GM19452 (cell line): ENCODE measurements around the gene ACSM5.
"Not testable (repeated sequence)": the region's sequence is repeated elsewhere in the genome, so short reads cannot be mapped to it uniquely, and the experiment has no call there.

Experiments used
- ATAC-seq: cut with Tn5 transposase; IDR thresholded peaks from one replicate; pipeline ENCODE4 v1.9.1; 2021; ENCODE audit not compliant: unreplicated experiment

The ACSM5 gene

DNA sequence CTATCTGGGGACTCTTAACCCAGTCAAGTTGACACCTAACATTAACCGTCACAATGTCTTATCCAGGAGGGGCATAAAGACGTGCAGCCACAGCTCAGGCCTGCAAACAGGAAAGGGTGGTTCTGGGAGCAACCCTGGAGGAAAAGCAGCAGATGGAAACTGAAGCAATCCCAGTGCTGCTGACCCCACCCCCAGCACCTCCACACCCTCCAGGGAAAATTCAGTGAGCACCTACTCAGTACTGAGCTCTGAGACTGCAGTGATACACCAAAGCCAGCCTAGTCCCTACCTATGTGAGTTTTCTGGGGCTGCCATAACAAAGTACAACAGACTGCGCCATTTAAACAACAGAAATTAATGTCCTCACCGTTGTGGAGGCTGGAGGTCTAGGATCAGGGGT, 32.5 kb downstream of the ACSM5 start:
- not testable (repeated sequence) for ATAC-seq

DNA sequence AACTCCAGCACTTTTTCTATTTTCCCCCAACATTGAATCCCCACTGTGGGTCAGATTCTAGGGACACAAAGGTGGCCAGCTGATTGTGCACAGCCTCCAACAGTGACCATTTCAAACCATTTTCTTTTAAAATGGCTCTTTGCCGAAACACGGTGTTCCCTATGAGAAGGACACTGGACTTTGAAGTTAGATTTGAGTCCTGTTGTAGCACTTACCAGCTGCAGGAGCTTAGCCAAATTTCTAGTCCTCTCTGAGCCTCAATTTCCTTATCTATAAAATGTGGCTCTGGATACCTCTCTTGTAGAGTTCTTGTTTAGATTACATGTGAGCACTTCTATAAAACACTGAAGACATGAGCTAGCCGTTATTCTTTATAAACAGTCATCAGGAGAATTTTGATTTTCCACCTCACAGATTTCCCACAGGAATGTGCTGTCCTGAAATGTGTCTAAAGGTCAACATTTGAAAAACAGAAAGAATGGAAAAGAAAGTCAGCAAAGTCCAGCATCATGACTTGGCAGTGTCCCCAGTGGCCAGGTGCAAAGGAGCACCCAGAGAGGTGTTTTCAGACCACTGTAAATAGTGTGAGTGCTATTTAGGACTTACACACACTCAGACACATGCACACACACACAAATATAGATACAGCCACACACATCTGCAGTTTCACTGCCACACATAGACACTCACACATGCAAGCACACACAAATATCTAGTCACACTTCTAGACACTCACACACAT, 37.5 kb downstream of the ACSM5 start:
- not testable (repeated sequence) for ATAC-seq

DNA sequence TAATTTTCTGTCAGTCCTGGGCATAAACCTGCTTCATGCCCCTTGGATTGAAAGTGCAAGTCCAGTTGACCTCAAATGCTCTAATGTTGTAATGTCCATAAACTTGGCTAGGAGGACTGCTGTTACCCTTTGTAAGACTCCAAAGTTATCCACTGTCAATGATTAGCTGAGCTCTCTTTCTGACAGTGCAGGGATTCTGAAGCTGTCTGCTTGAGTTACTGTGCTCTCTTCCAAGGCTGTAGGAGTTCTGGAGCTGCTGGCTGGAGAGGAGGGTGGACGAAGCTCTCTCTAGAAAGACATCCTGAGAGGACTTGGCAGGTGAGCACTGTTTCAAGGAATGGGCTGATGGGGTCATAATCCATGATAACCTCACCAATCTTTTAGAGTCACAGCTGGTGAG, 42.0 kb downstream of the ACSM5 start, which contains the start of gene ACSM2A:
Gene ACSM2A, plus strand, starts transcription at position 158 of the 400 bp plus-strand sequence. CDS start 8,594 bp downstream, outside the sequence.
- ATAC-seq, result not testable (repeated sequence)

DNA sequence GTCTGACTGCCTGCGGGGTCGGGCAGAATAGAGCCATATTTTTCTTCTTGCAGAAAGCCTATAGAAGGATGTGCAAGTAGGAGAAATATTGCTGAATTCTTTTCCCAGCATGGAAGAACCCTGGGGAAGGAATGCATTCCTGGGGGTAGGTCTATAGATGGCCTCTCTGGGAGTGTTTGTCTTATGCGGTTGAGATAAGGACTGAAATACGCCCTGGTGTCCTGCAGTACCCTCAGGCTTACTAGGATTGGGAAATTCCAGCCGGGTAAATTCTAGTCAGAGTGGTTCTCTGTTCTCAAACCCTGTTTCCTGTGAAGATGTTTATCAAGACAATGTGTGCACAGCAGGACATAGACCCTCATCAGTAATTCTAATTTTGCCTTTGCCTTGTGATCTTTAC, 44.3 kb downstream of the ACSM5 start:
- not testable (repeated sequence) for ATAC-seq

DNA sequence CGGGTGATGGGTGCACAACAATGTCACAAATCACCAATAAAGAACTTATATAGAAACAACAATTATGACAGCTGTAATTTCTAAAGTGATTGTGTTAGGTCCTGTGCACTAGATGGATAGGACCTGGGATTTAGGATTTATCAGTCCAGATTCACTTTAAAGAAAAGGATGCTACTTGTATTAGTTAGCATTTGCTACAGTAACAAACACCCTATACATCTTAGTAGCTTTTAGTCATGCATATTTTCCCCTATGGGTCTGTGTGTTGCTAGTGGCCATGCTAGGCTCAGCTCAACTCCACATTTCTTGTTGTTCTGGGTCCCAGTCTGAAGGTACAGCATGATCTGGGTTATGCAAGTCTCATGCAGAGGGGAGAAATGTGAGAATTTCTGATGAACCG, 49.9 kb downstream of the ACSM5 start:
- ATAC-seq, result not testable (repeated sequence)

DNA sequence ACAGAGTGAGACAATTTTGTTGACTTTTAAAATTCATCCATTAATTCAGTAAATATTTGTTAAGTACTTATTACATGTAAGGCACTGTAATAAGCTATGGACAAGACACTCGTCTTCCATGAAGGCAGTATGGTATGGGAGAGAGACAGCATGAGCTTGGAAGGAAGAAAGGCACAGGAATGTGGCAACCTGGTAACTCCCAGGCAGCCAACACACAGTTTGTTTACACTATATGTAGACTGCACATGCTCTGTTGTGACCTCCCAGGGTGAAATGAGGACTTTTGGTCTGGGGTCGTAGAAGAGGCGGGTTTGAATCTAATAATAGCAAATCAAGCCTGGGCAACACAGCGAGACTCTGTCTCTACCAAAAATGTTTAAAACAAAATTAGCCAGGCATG, 51.0 kb downstream of the ACSM5 start:
- ATAC-seq, result not testable (repeated sequence)

GRCh38 chr16:20468954-20469353, 59.6 kb downstream of the ACSM5 start:
- not testable (repeated sequence) for ATAC-seq

- not testable (repeated sequence) for ATAC-seq
These were observed 60.6 kb downstream of the ACSM5 start for GRCh38 chr16:20469930-20470329.

DNA sequence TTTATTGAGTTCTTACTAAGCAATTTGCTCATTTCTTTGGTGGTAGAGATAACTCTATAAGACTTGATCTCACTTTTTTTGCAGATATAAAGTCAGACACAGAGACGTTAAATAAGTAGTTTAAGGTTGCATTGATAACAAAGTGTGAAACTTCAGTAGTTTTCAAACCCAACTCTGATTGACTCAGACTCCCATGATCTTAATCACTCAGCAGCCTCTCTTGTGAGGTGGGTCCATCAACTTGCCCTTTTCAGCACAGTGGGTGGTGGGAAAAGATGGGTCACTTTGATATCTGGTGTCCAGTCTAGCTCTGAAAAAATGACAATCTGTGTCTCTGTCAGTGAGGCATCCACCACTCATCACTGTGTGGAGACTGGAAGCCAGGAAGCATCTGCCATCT, 61.4 kb downstream of the ACSM5 start:
- ATAC-seq, result not testable (repeated sequence)

DNA sequence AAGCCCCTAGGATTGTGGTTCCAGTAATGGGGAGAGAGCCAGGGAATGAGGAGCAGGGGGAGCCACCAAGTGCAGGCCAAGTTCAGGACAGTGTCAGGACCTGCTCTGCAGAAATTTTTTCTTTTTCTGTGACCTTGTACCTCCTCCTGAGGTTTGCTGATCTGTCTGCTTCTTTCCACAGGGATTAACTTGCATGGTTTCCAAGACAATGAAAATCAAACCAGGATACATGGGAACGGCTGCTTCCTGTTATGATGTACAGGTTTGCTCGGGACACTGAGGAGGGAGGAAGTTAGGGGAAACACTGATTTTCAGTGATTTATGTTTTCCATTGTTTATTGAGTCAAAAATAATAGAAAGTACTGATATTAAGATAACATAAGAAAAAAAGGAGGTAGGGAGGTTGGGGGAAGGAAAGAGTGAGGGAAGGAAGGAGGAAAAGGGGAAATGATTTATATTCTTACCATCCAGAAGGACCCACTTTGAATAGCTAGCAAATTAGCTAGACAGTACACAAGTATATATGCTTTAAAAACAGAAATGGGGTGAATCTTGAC, 67.9 kb downstream of the ACSM5 start:
- ATAC-seq, result not testable (repeated sequence)

GRCh38 chr16:20483989-20484388, 74.7 kb downstream of the ACSM5 start:
- not testable (repeated sequence) for ATAC-seq

GRCh38 chr16:20484726-20485125, 75.4 kb downstream of the ACSM5 start:
- no peak for ATAC-seq

- no peak for ATAC-seq
These were observed 76.1 kb downstream of the ACSM5 start for GRCh38 chr16:20485408-20485807.
